Measurements from ENCODE around the gene JUND. TPM values are rescaled to one million over a fixed set of nuclear protein-coding genes. Genes with fewer than 3 reads are reported as not detected.

Gene JUND
- total RNA-seq, 1 donor from 2014 or later = 168 TPM

DNA sequence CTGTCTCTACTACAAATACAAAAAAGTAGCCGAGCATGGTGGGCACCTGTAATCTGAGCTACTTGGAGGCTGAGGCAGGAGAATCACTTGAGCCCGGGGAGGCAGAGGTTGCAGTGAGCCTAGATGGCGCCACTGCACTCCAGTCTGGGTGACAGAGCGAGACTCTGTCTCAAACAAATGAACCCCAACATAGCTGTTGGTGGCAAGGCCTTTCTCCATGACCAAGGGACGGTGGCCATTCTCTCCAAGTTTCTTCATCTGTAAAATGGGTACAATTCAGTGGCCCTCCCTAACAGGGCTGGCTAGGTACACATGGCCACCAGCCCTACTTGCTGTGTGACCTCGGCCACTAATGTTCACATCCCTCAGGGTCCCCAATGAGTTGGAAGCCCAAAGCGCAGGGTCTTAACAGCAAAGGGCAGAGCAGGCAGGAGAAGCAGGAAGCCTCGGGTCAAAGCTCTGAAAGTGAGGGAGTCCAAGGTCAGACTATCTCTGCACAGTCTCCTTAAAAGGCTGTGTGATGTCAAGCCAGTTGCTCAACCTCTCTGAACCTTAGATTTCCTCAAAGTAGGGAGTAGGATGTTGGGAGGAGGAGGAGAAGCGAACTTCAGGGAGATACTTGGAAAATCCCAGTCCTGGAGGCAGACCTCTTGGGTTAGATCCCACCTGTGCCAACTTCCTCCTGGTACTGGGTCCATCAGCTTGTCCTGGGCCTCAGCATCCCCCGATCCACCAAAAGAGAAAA, 2.7 kb downstream of the JUND start:
- Mint-ChIP-seq H3K9me3 (ENCODE audit: low read depth) (no peaks in the 10 kb centered on the region), H3K4me1 (ENCODE audit: low read depth) (peaks cover 11% of the 10 kb centered on the region), H3K36me3 (ENCODE audit: insufficient read depth) (peaks cover 10% of the 10 kb centered on the region), H3K27me3 (no peaks in the 10 kb centered on the region), H3K4me3 (ENCODE audit: low read depth) (peak overlapping the region; percentile 98), H3K27ac (peak overlapping the region; percentile 100)
- TF ChIP-seq, protein P1, sequence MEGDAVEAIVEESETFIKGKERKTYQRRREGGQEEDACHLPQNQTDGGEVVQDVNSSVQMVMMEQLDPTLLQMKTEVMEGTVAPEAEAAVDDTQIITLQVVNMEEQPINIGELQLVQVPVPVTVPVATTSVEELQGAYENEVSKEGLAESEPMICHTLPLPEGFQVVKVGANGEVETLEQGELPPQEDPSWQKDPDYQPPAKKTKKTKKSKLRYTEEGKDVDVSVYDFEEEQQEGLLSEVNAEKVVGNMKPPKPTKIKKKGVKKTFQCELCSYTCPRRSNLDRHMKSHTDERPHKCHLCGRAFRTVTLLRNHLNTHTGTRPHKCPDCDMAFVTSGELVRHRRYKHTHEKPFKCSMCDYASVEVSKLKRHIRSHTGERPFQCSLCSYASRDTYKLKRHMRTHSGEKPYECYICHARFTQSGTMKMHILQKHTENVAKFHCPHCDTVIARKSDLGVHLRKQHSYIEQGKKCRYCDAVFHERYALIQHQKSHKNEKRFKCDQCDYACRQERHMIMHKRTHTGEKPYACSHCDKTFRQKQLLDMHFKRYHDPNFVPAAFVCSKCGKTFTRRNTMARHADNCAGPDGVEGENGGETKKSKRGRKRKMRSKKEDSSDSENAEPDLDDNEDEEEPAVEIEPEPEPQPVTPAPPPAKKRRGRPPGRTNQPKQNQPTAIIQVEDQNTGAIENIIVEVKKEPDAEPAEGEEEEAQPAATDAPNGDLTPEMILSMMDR (IDR thresholded peaks at IDR 0.05; ENCODE audit: unreplicated experiment) = peak; percentile 48
- no peak for DNase-seq (ENCODE audit: low spot score, unreplicated experiment)

DNA sequence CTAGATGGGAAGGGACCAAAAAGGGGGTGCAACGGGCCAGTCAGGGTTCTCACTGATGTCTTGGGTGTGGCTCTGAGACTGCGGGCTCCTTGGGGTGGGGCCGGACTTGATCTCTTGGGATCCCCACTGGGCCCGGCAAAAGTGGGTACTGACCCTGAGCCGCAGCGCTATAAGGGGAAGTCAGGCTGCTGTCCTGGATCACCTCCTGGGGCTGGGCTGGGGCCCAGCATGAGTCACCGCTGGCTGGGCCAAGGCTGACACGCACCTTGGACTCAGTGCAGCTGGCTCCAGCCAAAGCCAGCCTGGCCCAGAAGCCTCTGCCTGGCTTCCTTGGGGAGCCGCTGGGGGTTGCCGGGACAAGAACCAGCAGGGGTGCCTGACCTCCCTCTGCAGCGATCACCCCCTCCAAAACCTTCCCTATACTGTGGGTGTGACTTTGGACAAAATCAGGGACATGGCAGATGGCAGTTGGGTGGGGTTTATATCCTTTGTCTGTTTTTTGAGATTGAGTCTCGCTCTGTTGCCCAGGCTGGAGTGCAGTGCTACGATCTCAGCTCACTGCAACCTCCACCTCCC, 6.6 kb downstream of the JUND start:
- H3K9me3 Mint-ChIP-seq (ENCODE audit: low read depth) = no peaks in the 10 kb centered on the region
- H3K4me1 Mint-ChIP-seq (ENCODE audit: low read depth) = peaks cover 8% of the 10 kb centered on the region
- H3K36me3 Mint-ChIP-seq (ENCODE audit: insufficient read depth) = peaks cover 8% of the 10 kb centered on the region
- no peak overlapping the region for H3K27ac Mint-ChIP-seq
- H3K4me3 Mint-ChIP-seq (ENCODE audit: low read depth) = no peak overlapping the region
- no peak for DNase-seq (ENCODE audit: low spot score, unreplicated experiment)
- TF ChIP-seq, protein P1 (IDR thresholded peaks at IDR 0.05; ENCODE audit: unreplicated experiment) = no peak
- no peaks in the 10 kb centered on the region for H3K27me3 Mint-ChIP-seq

DNA sequence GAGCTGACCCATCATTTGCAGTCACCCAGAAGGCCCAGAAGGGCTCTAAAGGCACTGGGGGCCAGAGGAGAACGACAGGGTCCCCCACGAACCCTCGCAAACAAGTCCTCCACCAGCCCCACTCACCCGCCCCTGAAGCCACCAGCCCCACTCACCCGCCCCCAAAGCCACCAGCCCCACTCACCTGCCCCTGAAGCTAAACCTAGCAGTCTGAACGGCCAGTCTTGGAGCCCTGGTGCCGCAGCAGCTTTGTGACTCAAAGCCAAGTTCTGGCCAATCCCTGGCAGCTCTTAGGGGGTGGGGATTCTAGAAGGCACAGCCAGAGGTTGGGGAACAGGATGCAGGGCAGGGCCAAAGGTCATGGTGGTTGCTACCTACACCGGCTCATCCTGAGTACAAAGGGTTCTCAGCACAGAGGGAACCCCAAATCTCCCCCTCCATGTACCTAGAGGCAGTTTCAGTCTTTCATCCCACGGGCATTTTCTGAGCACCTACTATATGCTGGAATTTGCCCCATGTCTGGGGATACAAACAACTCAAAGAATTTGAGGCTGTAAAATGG, 7.1 kb downstream of the JUND start, which contains the start of gene IQCN:
TSS of gene IQCN (minus strand) at position 234 of the 562 bp plus-strand sequence. CDS start 4,974 bp downstream, outside the sequence.
- Mint-ChIP-seq H3K4me3 (ENCODE audit: low read depth) (no peak within 1 kb of the TSS), H3K9me3 (ENCODE audit: low read depth) (no peaks in the 10 kb centered on the region), H3K27me3 (no peaks in the 10 kb centered on the region), H3K4me1 (ENCODE audit: low read depth) (peaks cover 7% of the 10 kb centered on the region), H3K27ac (peak within 1 kb of the TSS; percentile 49), H3K36me3 (ENCODE audit: insufficient read depth) (peaks cover 5% of the 10 kb centered on the region)
- TF ChIP-seq, protein P1 (IDR thresholded peaks at IDR 0.05; ENCODE audit: unreplicated experiment) = no peak
- DNase-seq (ENCODE audit: low spot score, unreplicated experiment) = no peak

DNA sequence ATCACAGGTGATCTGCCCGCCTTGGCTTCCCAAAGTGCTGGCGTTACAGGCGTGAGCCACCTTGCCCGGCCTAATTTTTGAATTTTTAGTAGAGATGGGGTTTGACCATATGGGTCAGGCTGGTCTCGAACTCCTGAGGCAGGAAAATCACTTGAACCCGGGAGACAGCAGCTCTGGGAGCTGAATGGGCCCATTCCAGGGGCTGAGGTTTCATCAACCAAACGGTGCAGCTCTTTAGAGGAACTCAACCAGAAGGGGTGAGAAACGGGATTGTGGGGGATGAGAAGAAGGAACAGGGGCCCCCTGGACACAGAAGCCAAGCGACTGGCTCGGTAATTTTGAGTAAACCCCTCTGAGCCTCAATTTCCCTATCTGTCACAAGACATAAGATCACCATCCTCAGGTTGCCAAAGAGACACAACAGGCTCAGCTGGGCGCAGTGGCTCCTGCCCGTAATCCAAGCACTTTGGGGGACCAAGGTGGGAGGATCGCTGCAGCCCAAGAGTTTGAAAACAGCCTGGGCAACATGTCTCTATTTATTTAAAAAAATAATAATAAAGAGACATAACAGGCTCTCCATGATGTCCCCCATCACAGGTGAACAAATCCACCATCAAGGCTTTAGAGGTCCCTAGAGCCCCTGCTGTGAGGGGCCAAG, 7.7 kb downstream of the JUND start:
- no peak for DNase-seq (ENCODE audit: low spot score, unreplicated experiment)
- Mint-ChIP-seq H3K27ac (no peak overlapping the region), H3K36me3 (ENCODE audit: insufficient read depth) (peaks cover 3% of the 10 kb centered on the region), H3K4me3 (ENCODE audit: low read depth) (no peak overlapping the region), H3K4me1 (ENCODE audit: low read depth) (peaks cover 3% of the 10 kb centered on the region), H3K9me3 (ENCODE audit: low read depth) (no peaks in the 10 kb centered on the region), H3K27me3 (no peaks in the 10 kb centered on the region)
- TF ChIP-seq, protein P1 (IDR thresholded peaks at IDR 0.05; ENCODE audit: unreplicated experiment) = no peak

DNA sequence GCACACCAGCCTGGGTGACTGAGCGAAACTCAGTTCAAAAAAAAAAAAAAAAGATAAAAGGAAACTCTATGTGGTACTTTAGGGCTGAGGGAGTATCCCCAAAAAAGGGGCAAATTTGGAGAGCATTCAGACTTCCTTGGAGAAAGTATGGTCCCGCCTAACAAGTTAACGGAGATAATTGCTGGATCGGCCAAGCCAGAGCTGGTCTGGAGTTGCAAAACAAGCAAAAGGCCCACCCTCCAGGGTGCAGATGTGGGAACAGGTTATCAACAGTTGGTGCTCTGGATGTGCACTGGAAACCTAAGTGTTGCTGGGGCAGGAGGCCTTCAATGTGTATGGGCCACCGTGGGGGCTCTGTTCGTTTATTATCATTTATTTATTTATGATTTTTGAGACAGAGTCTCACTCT, 10.0 kb downstream of the JUND start:
- H3K9me3 Mint-ChIP-seq (ENCODE audit: low read depth) = no peaks in the 10 kb centered on the region
- H3K36me3 Mint-ChIP-seq (ENCODE audit: insufficient read depth) = peaks cover 6% of the 10 kb centered on the region
- no peak for DNase-seq (ENCODE audit: low spot score, unreplicated experiment)
- no peak overlapping the region for H3K4me3 Mint-ChIP-seq (ENCODE audit: low read depth)
- H3K27me3 Mint-ChIP-seq = no peaks in the 10 kb centered on the region
- H3K4me1 Mint-ChIP-seq (ENCODE audit: low read depth) = no peaks in the 10 kb centered on the region
- H3K27ac Mint-ChIP-seq = no peak overlapping the region
- TF ChIP-seq, protein P1 (IDR thresholded peaks at IDR 0.05; ENCODE audit: unreplicated experiment) = no peak
